HUDEP-2 (cell line): ENCODE data around the gene UBE2L5.
A peak's percentile ranks its signal among the peaks of the same experiment; 100 is the strongest.

Experiments
- DNase-seq, 76 experiments: peaks; one replicate each; lab custom pipeline; 2025; ENCODE audit not compliant: unreplicated experiment in 76 of 76; lab: John Stamatoyannopoulos, UW

Gene UBE2L5

DNA sequence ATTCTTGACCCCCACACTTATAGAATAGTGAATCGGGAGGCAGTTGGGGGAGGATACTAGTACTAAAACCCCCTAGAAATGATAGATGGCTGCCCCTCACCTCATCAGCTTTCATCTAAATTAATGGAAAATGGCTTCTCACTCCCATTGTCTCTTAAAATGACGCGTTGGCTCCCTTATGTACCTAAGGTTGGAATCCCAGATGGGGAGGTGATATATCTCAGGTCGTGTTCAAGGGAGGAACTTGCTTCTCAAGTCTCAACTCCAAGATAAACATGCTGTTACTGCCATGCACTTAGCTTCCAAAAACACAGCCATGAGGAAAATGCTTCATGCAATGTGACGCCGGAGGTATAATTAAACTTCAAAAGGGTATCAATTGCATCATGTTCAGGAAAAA is 18.8 kb upstream of the UBE2L5 start:
- no peak for DNase-seq

DNA sequence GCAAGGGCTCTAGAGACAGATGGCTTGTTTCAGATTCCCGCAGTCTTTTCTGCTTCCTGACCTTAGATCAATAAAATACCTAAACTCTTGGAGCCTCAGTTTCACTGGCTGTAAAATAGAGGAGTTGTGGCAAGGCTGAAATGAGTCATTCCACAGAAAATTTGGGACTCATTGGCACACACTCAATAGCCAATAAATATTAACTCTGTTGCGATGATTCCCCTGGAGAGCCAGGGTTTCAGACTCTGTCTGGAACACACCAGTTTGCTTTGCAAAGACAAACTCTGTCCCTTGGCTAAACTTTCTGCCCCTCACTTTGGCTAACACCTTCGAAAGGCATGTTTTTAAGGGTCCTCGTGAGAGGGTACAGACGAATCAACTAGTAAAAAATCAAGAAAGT is 18.1 kb upstream of the UBE2L5 start:
- DNase-seq: no peak

DNA sequence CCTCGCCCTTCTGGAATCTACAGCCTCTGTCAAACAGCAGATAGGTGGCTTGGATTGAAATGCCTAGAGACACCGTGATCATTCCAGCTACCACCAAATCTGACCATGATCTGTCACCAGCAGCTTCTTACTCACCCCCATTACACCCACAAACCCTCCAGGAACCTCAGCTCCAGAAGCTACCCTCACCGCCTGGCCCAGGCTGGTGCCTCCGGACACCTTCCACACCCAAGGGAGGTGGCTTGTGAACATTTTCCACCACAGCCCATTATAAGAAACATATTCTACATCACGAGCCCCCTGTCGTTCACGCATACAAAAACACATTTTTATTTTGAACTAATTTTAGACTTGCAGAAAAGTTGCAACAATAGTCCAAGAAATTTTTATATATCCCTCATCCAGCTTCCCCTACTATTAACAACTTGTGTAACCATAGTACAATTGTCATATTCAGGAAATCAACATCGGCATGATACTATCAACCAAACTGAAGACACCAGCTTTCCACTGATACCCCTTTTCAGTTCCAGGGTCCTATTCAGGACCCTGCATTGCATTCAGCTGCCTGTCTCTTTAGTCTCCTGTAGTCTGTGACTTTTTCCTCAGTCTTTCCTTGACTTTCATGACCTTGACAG is 15.4 kb upstream of the UBE2L5 start:
- no peak for DNase-seq

DNA sequence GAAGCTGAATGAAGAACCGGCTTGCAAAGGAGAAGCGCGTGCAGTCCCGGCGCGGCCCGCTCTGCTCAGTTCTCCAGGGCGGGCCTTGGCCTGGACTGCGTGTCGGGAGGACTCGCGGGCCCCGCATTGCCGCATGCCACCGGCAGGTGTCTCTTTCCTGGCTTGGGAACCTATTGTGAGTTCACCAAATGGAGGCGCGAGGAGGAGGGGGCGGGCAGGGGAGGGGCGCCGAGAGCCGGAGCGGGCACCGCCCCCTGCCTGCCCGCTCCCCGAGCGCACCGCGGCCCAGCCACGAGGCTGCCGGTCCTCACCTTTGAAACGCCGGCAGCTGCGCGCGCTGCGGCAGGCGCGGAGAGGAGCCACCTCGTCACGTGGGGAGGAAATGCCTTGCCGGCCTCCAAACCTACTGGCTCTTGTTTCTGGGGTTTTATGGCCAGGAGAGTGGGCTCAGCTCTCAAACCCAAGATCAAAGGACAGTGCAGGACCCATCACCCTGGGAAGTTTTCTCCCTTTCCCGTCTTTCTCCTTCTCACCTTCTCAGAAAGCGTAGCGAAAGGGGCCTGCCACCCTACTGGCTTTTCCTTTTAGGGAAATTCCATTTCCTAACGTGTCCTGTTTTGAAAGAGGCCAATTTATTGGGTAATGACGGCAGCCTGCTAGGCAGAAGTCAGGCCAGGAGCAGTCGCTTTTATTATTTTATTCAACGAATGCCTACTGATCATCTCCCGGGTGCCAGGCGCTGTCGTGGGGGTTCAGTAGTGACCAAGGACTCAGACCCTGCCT is 13.8 kb upstream of the UBE2L5 start:
- peak in 73 of 76 experiments; percentile 10 to 88 (median 70) for DNase-seq

DNA sequence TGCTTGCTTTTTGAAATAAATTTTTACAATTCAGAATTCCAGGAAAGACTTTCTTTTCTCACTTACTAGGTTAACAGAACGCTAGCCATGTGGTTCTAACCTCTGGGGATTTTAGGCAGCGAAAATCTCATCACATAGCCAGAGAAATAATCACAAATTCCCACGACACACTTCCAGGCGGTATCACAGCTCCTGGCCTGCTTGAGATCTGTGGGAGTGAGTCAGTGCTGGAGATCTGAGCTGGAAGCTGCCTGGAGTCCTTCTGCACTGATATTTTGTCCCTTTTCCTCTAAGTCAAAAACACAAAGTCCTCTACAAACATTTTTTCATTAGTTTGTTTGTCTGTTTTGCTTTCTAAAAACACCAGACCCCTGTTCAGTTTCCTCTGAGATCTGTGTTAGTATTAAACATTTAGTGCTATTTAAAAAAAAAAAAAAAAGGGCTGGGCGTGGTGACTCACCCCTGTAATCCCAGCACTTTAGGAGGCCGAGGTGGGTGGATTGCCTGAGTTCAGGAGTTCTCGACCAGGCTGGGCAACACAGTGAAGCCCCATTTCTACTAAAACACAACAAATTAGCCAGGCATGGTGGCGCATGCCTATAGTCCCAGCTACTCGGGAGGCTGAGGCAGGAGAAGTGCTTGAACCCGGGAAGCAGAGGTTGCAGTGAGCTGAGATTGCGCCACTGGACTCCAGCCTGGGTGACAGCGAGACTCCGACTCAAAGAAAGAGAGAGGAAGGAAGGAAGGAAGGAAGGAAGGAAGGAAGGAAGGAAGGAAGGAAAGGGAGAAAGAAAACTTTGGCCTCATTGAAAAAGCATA is 12.2 kb upstream of the UBE2L5 start:
- DNase-seq: no peak

DNA sequence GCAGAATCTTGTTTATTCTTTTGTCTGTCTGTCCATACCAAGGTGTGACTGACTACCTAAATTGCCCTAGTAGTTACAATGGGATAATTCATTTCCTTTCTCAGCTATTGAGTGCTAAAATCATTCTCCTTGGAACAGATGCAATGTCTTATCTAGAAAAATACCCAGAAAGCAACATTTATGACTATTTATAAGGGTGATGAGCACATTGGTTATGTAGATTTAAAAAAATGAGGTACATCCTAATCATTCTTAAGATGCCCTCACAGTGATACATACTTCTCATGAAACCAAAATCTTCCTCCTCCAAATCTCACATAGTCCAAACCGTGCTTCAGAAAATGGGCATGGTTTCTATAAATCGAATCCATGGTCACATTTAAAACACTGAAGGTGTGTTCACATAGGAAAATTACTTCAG is 11.6 kb upstream of the UBE2L5 start:
- DNase-seq: no peak

DNA sequence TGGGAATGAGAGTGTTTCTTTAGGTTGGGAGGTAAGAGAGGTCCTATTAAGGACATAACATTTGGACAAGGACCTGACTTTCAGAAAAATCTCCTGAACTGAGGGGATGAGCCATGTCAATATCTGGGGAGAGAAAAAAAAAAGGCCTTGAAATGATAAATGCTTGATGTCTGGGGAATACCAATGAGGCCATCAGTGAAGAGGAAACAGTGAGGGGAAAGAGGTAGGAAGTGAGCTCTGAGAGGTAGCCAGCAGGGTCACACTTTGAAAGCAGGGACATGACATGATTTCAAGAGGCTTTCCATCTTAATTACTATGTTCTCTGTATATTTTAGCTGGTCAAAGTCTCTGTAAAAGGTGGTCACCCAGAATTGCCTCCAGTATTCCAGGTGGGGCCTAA is 9.9 kb upstream of the UBE2L5 start:
- no peak for DNase-seq

DNA sequence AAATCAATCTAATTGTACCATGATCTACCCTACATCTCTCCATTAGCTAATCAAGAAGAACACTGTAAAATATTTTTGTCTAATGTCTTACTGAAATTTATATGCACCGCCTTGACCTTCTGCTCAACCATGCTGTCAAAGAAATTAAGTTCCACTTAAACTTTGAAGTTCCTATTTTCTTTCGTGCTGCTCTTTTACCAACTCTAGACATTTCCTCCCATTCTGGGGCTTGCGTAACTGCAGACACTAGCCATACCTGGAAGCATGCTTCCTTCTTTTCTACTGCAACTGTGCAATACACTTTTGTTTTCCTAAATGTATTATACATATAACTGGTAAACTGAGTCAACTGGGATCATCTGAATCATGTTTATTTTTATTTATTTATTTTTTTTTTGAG is 8.5 kb upstream of the UBE2L5 start:
- DNase-seq: no peak

DNA sequence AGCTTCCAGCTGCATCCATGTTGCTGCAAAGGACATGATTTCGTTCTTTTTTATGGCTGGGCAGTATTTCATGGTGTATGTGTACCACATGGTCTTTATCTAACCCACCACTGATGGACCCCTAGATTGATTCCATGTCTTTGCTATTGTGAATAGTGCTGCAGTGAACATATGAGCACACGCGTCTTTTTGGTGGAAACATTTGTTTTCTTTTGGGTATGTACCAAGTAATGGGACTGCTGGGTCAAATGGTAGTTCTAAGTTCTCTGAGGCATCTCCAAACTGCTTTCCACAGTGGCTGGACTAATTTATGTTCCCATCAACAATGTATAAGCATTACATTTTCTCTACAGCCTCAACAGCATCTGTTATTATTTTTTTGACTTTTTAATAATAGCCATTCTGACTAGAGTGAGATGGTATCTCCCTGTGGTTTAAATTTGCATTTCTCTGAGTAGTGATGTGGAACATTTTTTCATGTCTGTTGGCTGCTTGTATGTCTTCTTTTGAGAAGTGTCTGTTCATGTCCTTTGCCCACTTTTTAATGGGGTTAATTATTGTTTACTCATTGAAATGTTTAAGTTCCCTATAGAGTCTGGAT is 6.8 kb upstream of the UBE2L5 start:
- DNase-seq: no peak

DNA sequence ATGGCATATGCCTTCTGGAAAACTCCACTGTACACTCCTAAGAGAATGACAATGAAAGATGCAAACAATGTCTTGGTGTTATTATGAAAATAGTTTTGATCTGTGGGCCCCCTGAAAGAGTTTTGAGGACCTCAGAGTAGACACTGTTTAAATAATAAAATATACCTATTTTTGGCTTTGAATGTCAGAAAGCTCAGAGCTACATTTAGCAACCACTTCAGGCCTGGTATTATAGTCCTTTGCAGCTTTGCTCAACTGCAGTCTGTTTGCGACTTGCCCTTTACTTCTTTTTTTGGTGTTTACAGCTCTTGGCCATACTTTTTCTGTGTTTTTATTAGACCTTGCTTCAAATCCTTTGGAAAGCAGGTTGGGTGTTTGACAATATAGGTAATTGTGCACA is 5.8 kb upstream of the UBE2L5 start:
- no peak for DNase-seq

DNA sequence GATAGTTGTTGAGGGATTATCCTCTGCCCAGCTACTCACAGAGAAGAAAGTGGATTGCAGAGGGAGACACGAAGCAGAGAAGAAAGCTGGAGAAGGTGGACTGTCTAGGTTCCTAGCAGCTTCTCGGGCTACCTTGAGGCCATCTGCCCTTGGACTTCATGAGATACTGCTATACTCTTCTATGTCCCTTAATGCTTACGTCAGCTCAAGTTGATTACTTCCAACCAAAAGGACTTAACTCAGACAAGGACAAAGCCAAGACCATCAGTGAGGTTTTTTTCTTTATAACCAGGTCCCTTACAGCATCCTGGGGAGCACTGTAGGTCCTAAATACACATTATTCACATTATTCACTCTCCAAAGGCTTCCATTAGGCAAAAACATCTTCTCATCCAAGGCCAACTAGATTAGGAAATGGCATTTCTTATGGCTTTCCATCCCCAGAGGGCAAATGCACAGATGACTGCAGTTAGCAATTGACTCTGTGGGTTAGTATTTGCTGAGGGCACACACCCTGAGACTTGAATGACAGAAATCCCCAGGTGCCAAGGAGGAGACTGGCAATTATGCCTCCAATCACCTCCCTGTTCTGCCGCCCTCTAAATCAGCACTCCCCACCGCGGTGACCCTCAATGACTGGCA is 4.1 kb upstream of the UBE2L5 start:
- no peak for DNase-seq

DNA sequence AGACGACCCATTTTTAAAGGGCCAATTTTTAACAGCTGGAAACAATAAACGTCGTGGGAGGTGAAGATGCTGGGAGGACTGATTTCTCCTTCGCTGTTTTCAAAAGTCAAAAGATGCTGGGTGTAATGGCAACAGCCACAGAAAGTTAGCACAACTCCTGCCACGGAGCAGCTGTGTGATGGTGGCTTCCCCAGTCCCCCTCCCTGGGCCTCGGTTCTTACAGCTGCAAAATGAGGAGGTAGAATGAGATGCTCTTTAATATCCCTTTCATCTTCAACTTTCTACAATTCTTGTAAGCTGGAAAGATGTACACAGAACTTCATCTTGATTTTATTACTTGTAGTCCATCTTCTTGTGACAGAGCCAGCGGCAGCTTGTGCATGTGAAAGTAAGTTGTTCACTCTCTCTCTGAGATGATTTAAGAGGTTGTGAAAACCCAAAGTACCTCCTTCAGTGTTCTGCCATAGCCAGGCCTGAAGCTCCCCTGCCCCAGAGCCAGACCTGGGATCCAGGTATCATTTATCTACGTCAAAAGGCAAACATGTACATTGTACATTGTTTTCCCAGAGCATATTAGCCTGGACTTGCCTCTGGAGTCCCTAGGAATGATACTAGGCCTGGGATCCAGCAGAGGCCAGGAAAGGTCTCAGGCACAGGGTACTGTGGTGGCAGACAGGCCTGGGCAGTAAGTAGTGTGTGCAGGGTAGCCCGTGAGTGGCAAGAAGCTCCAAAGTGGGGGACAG is 3.4 kb upstream of the UBE2L5 start:
- DNase-seq: no peak

DNA sequence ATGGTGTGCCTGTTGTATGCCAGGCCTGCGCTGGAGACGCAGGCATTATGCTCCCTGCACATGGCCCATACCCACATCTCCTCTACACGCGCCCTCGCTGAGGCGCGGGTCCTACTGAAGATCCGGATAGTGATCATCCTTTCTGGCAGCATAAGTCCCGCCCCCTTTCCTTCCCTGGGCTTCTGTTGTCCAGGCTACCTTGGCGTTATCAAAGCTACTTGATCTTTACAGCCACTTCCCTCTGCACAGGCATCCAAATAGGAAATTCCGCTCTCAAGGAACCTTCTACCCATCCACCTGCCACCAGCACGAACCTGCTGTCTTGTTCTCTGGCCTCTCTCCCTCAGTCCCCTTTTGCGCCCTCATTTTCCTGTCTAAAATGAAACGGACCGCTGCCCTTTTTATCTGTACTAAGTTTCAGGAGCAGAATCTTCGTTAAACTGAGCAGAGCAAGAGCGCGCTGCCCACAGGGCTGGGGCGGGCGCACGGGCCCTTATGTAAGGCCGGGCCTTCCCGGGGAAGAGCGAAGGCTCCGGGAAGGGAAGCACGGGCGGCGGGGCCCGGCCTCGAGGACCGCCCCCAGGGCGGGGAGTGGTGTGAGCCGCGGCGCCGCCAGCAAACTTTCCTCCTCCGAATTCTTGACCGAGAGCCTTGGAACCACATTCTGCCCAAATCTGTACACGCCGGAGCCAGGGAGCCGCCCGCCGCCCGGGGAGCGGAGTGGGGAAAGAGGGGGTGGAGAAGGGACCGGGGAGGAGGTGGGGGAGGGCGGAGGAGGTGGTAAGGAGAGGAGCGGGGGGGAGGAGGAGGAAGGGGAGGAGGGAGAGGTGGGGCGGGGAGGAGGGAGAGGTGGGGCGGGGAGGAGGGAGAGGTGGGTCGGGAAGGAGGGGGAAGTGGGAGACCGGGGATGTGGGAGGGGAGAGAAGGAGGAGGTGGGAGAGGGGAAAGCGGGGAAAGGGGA is 920 bp upstream of the UBE2L5 start:
- DNase-seq: no peak

DNA sequence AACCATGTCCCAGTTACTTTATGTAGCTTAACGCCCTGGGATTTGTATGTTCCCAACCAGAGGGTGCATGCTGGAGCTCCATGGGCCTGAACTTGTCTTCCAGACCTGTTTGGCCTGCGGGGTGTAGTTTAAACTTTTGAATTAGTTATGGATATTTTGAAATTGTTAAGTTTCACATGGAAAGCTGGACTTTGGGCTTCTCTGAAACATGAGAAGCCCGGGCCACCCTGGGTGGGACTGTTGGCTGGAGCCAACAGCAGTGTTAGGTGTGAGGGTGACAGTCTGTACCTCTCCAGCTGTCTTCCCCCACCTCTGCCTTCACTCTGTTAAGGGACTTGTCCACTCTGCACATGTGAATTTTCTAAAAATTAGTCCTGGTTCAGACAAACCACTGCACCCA is 1.6 kb downstream of the UBE2L5 start:
- DNase-seq: no peak

DNA sequence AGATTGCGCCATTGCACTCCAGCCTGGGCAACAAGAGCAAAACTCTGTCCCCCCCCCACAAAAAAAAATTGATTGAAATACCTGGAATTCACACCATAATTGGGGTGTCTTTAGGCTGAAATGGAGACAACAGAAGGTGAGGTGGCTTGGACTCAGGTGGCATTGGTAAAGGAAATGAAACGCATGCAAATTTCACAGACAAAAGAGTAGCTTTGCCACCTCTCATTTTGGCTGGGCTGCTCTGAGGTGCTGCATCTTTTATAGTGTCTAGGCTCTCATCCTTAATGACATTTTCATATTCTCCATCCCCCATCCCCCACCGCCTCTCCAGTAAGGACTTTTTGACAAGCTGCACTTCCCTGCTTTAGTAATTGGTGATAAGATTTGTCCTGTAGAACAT is 6.9 kb downstream of the UBE2L5 start:
- DNase-seq: no peak

DNA sequence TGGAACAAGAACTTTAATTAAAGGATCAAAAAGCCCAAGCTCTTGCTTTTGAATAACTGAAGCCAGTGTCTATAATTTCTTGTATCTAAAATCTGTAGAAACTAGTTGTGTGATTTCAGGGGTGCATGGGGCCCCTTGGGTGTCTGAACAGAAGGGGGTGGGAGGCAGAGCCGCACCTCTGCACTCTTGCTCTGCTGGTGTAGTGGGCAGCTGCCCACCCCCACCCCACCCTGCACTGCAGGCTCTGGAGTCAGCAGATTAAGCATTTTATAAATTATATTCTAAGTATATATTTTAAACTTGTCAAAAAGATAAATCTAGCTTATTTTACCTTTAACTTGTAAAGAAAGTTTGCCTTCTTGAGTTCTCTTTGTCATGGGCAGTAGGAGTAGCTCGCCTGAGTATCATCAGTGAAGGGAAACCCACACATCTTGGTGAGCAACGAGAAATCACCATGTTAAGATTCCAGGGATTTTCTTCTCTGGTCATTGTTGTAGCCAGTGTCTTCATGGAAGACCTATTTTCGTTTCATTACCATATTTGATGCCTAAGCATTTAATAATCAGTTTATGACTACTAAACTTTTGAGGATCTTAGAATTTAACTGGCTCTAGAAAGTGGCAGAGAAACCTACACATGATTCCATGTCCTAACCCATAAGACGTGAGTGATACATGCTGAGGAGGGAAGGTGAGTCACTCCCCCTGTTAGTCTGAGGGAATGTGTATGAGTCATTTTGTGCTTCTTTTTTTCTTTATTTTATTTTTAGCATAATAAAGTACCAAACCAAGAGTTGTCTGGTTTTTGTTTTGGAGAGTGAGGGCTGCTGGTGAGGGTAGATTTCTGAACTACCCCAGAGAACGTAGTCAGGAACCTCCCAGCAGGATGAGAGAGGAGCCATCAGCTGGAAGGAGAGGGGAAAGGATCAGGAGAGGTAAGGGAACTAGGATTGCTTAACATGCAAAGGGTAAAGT is 7.7 kb downstream of the UBE2L5 start:
- DNase-seq: no peak

DNA sequence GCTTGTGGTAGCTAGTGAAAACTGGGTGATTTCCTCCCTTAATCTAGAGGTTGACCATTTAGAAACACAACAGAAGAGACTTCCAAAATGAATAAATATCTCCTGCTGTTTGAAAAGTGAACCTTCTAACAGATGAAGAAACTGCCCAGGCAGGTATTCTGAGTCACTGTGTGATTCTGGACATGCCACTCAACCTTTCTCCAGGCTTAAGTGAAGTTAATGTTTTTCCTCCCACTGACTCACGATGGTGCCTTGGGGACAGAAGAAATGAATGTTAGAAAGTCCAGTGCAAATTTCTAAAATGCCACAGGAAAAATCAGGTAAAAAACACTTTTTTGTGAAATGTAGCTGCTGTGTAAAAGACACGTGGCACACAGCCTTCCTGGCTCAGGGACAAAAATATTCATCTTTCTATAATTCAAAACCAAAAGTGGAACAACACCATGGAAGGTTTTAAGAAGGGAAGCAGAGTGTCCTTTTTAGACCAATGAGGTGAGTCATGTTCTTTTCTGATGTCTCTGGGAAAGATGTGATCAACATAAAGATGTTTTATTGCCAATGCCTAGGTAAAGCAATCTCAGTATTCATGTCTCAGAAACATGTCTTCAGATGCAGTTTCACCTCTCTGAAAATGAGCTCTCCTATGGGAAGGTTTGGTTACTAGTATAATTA is 9.1 kb downstream of the UBE2L5 start:
- no peak for DNase-seq
